Measurements from ENCODE around the gene MYO10.

- no peak for TF ChIP-seq EZH2 (IDR thresholded peaks at IDR 0.05; ENCODE audit: low read depth, unreplicated experiment)
- TF ChIP-seq, protein P1, sequence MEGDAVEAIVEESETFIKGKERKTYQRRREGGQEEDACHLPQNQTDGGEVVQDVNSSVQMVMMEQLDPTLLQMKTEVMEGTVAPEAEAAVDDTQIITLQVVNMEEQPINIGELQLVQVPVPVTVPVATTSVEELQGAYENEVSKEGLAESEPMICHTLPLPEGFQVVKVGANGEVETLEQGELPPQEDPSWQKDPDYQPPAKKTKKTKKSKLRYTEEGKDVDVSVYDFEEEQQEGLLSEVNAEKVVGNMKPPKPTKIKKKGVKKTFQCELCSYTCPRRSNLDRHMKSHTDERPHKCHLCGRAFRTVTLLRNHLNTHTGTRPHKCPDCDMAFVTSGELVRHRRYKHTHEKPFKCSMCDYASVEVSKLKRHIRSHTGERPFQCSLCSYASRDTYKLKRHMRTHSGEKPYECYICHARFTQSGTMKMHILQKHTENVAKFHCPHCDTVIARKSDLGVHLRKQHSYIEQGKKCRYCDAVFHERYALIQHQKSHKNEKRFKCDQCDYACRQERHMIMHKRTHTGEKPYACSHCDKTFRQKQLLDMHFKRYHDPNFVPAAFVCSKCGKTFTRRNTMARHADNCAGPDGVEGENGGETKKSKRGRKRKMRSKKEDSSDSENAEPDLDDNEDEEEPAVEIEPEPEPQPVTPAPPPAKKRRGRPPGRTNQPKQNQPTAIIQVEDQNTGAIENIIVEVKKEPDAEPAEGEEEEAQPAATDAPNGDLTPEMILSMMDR (conservative IDR thresholded peaks at IDR 0.05; ENCODE audit: low read depth in 2 of 2) = no peak
- TF ChIP-seq, protein P2, sequence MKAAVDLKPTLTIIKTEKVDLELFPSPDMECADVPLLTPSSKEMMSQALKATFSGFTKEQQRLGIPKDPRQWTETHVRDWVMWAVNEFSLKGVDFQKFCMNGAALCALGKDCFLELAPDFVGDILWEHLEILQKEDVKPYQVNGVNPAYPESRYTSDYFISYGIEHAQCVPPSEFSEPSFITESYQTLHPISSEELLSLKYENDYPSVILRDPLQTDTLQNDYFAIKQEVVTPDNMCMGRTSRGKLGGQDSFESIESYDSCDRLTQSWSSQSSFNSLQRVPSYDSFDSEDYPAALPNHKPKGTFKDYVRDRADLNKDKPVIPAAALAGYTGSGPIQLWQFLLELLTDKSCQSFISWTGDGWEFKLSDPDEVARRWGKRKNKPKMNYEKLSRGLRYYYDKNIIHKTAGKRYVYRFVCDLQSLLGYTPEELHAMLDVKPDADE (IDR thresholded peaks at IDR 0.05) = no peak
- no peak for TF ChIP-seq NANOG (IDR thresholded peaks at IDR 0.05; ENCODE audit: borderline replicate concordance)
- TF ChIP-seq POLR2AphosphoS5 (IDR thresholded peaks at IDR 0.05; ENCODE audit: low read depth) = no peak
- no peak for TF ChIP-seq EZH2phosphoT487 (IDR thresholded peaks at IDR 0.05; ENCODE audit: unreplicated experiment)
- TF ChIP-seq REST (IDR thresholded peaks at IDR 0.05; ENCODE audit: unreplicated experiment) = no peak
- no peak for TF ChIP-seq STAT1 (IDR thresholded peaks at IDR 0.05; ENCODE audit: unreplicated experiment)
- no peak for TF ChIP-seq CREB1 (CRISPR knock-in tag; IDR thresholded peaks at IDR 0.05; ENCODE audit: low read depth)
- no peak for TF ChIP-seq JUNB (IDR thresholded peaks at IDR 0.05; ENCODE audit: unreplicated experiment)
- TF ChIP-seq ZNF331 (CRISPR knock-in tag; IDR thresholded peaks at IDR 0.05; ENCODE audit: low read depth) = no peak
- TF ChIP-seq, protein P3, sequence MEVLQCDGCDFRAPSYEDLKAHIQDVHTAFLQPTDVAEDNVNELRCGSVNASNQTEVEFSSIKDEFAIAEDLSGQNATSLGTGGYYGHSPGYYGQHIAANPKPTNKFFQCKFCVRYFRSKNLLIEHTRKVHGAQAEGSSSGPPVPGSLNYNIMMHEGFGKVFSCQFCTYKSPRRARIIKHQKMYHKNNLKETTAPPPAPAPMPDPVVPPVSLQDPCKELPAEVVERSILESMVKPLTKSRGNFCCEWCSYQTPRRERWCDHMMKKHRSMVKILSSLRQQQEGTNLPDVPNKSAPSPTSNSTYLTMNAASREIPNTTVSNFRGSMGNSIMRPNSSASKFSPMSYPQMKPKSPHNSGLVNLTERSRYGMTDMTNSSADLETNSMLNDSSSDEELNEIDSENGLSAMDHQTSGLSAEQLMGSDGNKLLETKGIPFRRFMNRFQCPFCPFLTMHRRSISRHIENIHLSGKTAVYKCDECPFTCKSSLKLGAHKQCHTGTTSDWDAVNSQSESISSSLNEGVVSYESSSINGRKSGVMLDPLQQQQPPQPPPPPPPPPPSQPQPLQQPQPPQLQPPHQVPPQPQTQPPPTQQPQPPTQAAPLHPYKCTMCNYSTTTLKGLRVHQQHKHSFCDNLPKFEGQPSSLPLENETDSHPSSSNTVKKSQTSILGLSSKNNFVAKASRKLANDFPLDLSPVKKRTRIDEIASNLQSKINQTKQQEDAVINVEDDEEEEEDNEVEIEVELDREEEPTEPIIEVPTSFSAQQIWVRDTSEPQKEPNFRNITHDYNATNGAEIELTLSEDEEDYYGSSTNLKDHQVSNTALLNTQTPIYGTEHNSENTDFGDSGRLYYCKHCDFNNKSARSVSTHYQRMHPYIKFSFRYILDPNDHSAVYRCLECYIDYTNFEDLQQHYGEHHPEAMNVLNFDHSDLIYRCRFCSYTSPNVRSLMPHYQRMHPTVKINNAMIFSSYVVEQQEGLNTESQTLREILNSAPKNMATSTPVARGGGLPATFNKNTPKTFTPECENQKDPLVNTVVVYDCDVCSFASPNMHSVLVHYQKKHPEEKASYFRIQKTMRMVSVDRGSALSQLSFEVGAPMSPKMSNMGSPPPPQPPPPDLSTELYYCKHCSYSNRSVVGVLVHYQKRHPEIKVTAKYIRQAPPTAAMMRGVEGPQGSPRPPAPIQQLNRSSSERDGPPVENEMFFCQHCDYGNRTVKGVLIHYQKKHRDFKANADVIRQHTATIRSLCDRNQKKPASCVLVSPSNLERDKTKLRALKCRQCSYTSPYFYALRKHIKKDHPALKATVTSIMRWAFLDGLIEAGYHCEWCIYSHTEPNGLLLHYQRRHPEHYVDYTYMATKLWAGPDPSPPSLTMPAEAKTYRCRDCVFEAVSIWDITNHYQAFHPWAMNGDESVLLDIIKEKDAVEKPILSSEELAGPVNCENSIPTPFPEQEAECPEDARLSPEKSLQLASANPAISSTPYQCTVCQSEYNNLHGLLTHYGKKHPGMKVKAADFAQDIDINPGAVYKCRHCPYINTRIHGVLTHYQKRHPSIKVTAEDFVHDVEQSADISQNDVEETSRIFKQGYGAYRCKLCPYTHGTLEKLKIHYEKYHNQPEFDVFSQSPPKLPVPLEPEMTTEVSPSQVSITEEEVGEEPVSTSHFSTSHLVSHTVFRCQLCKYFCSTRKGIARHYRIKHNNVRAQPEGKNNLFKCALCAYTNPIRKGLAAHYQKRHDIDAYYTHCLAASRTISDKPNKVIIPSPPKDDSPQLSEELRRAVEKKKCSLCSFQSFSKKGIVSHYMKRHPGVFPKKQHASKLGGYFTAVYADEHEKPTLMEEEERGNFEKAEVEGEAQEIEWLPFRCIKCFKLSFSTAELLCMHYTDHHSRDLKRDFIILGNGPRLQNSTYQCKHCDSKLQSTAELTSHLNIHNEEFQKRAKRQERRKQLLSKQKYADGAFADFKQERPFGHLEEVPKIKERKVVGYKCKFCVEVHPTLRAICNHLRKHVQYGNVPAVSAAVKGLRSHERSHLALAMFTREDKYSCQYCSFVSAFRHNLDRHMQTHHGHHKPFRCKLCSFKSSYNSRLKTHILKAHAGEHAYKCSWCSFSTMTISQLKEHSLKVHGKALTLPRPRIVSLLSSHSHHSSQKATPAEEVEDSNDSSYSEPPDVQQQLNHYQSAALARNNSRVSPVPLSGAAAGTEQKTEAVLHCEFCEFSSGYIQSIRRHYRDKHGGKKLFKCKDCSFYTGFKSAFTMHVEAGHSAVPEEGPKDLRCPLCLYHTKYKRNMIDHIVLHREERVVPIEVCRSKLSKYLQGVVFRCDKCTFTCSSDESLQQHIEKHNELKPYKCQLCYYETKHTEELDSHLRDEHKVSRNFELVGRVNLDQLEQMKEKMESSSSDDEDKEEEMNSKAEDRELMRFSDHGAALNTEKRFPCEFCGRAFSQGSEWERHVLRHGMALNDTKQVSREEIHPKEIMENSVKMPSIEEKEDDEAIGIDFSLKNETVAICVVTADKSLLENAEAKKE (CRISPR knock-in tag; IDR thresholded peaks at IDR 0.05) = no peak
- TF ChIP-seq ZNF114 (CRISPR knock-in tag; IDR thresholded peaks at IDR 0.05) = no peak
These were observed 15.8 kb downstream of the MYO10 start for GRCh38 chr5:16920109-16920816.

Measured in GM23338 (cell line).